PC-9 (cell line): ENCODE measurements around the gene GFM1.

Experiments
- EZH2 ChIP-seq: fragments of 200-600 bp; sonication (generic); IDR thresholded peaks from 2 replicates; pipeline ENCODE4 v1.8.0; 2017; ENCODE audit warnings: antibody characterized with exemption, low read depth
- TF ChIP-seq, protein P1 (sequence below): fragments of 200-600 bp; sonication (generic); conservative IDR thresholded peaks from 2 replicates; pipeline ENCODE4 v1.6.1; 2017; ENCODE audit warnings: mixed run types, antibody characterized with exemption, mild to moderate bottlenecking, moderate library complexity

DNA sequence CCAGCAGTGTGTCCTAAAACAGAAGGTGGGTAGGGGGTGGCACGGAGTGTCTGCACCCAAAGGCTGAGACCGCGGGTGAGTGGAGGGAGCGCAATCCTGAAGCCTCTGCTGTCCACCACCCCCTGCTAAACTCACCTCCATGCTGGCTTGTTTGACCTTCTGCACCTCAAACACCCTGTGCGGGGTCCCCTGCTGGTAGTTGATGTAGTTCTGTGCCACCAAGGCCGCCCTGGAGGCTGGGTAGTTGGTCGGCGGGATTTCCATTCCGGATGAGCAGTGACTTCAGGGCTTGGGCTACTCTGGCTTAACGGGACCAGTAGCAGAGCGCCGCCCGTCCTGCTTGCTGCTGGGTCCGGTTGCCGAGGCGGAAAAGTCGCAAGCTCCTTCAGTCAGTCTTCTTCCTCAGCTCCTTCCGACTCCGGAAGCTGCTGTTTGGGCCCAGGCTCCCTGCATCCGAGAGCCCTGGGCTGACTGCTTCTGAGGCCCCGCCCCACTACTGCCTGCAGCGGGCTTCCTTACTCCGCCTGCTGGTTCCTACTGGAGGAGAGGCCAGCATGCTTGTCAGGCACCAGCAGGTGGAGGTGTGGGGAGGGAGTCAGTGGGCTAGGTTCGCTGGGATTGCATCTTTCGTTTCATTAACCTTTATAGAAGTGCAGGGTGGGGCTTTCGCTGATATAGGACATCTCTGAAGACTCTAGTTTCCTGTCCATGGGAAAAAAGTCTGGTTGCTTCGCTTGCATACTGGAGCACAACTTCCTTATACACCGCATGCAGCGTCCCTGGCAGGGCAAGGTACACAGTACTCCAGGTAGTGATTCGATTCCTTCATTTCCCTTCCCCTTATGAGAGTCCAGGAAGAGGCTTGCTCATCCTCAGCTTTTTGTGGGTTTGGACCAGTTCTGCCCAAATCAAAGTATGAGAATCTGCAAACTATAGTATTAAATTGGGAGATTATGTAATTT, 28.2 kb downstream of the GFM1 start, which contains the start of gene LXN:
- TF ChIP-seq, protein P1, sequence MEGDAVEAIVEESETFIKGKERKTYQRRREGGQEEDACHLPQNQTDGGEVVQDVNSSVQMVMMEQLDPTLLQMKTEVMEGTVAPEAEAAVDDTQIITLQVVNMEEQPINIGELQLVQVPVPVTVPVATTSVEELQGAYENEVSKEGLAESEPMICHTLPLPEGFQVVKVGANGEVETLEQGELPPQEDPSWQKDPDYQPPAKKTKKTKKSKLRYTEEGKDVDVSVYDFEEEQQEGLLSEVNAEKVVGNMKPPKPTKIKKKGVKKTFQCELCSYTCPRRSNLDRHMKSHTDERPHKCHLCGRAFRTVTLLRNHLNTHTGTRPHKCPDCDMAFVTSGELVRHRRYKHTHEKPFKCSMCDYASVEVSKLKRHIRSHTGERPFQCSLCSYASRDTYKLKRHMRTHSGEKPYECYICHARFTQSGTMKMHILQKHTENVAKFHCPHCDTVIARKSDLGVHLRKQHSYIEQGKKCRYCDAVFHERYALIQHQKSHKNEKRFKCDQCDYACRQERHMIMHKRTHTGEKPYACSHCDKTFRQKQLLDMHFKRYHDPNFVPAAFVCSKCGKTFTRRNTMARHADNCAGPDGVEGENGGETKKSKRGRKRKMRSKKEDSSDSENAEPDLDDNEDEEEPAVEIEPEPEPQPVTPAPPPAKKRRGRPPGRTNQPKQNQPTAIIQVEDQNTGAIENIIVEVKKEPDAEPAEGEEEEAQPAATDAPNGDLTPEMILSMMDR = no peak
- TF ChIP-seq EZH2 = no peak
